Spinal cord (tissue), 10 donors: ENCODE data around the gene LPCAT1. TPM values are rescaled to one million over a fixed set of nuclear protein-coding genes. Genes with fewer than 3 reads are reported as not detected.
A peak's percentile ranks its signal among the peaks of the same experiment; 100 is the strongest.

ENCODE experiments used
- DNase-seq, 6 donors: peaks; one replicate each; pipeline versions ENCODE4 v3.0.0 to v3.0.0-alpha.2; 2013 to 2015; ENCODE audit warnings: low spot score in 6 of 6, low read depth in 4 of 6
- H3K27ac ChIP-seq: one replicate; pipeline ENCODE4 v1.5.1; 2013; ENCODE audit warnings: low read depth, low read length, control low read depth
- H3K27me3 ChIP-seq: one replicate; pipeline ENCODE4 v1.6.1; 2013; ENCODE audit warnings: low read length; ENCODE audit not compliant: control insufficient read depth, insufficient read depth
- H3K36me3 ChIP-seq: one replicate; pipeline ENCODE4 v1.6.1; 2013; ENCODE audit warnings: low read length; ENCODE audit not compliant: control insufficient read depth, insufficient read depth
- H3K4me1 ChIP-seq: one replicate; pipeline ENCODE4 v1.6.1; 2013; ENCODE audit warnings: low read length; ENCODE audit not compliant: control insufficient read depth, insufficient read depth
- H3K4me3 ChIP-seq: one replicate; pipeline ENCODE4 v1.5.1; 2013; ENCODE audit warnings: low read depth, low read length, control low read depth
- H3K9me3 ChIP-seq: one replicate; pipeline ENCODE4 v1.6.1; 2013; ENCODE audit warnings: low read length; ENCODE audit not compliant: control insufficient read depth, insufficient read depth
- WGBS: methylation state at CpG from one replicate; pipeline ENCODE4 v1.1.5; 2013; ENCODE audit warnings: missing lambda C conversion rate; ENCODE audit not compliant: insufficient coverage; 5-methylcytosine and 5-hydroxymethylcytosine counted together
- polyA plus RNA-seq, 2 donors: library from polyadenylated mRNA; unstranded; fragments of 120-200 nt; gene quantifications; one replicate each; pipeline ENCODE4 v1.2.1, GENCODE V29; 2013; ENCODE audit not compliant: insufficient read length in 2 of 2
- total RNA-seq, 2 donors: library from RNA; depleted of rRNA in 1 of 2; stranded (reverse); fragments of 120-200 nt in 1 of 2; fragments of >200 nt in 1 of 2; gene quantifications; one replicate each; pipeline versions ENCODE4 v1.2.3 to v1.2.4, GENCODE V29; 2013 to 2014
- donor health status: healthy.

The LPCAT1 gene
- total and polyA plus RNA-seq, 4 donors, result 54.3 to 144 (median 112) TPM

DNA sequence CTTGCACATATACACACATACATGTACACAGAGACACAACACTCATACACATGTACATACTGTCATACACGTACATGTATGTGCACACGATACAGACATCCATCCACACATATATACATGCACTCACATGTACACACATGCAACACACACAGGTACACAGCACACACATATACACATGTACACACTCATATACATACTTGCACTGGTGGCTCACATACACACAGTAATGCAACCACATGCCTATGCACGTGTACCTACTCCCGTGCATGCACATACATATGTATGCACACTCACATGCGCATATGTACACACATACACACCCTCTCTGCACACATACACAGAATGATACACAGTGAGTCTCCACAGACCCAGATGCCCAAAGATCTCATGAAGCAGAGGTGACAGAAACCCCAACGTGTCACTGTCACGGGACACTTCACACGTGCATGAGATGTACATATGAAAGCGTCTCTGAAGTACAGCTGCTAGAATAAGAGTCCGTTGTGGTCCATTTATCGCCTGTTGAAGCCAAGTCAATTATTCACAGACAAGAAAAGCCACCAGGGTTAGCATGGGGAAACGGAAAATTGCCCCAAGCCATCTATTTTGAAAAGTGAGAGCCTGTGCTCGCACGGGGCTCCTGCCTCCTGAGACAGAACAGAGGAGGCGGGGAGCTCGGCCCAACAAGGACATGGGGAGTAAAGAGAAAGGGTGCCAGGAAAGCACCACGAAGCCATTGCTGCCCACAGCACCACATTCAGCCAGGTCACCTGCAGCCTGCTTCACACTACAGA lies 24.9 kb downstream of the LPCAT1 start:
- H3K4me1 ChIP-seq, result peaks cover 73% of the 10 kb centered on the region
- no peaks in the 10 kb centered on the region for H3K9me3 ChIP-seq
- no peaks in the 10 kb centered on the region for H3K27me3 ChIP-seq
- H3K36me3 ChIP-seq, result peaks cover 60% of the 10 kb centered on the region
- H3K27ac ChIP-seq, result no peak overlapping the region
- H3K4me3 ChIP-seq, result no peak overlapping the region
- WGBS, result 48% methylated on average over 13 of the region's 17 CpGs
- no peak for DNase-seq

DNA sequence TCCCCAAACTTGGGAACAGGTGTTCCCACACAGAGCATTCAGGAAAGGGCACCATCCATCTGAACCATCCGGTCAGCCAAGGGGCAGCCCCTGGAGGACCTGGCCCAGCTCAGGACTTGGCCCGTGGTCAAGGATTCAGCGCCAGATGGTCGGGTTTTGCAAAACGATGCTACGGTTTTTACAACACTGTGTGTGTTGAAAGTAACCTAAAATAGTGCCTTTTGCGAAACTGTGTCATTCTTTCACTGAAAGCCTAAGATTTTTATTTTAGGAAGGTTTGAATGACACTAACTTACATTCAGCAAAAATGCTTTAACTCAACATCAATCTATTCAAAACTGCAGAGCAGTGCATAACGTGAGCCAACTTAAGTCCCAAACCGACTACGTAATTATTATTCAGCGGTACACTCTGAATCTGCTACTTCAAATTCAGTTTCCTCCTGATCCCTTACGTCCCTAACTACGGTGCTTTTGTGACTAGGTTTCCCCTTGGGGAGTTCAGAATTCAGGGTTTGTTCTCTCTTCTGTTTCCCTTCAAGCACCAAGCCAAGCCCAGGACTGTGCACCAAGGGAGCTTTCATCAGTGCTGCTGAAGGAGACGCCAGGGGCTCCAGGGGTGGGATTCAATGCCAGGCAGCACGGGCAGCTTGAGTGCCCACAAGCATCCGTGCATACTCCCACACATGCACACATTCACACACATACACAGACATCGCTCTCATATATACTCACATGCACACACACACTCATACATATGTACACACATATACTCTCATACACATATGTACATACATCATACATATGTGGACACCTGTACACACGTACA lies 25.8 kb downstream of the LPCAT1 start:
- WGBS, result 36% methylated on average over 14 of the region's 18 CpGs
- peak in 4 of 6 donors; percentile 20 to 76 (median 49) for DNase-seq
- no peaks in the 10 kb centered on the region for H3K27me3 ChIP-seq
- H3K4me1 ChIP-seq, result peaks cover 66% of the 10 kb centered on the region
- peak overlapping the region; percentile 57 for H3K27ac ChIP-seq
- H3K4me3 ChIP-seq, result no peak overlapping the region
- H3K9me3 ChIP-seq, result no peaks in the 10 kb centered on the region
- H3K36me3 ChIP-seq, result peaks cover 68% of the 10 kb centered on the region

DNA sequence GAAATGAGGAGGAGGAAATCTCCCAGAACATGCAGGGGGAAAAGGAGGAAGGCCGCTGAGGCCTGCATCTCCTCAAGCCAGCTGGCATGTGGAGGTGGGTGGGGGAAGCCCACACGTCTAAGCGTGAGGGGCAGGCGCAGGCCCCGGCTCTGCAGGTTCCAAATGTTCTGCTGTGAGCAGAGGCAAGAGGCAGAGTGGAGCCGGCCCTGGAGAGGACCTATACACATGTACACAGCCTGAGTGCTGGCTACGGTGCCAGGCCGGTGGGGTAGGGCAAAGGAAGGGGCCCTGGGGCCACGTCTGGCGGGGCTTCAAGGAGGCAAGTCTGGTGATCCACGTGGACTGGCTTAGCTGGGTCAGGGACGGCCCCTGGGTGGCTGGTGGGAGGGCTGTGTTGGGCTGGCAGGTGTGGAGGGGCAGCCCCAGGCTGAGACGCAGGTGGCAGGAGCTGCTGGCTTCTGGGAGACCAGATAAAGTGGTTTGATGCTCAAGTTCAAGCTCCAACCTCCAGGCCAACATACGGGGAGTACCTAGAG lies 26.4 kb downstream of the LPCAT1 start:
- Histone ChIP-seq H3K36me3 (peaks cover 75% of the 10 kb centered on the region), H3K4me1 (peaks cover 61% of the 10 kb centered on the region), H3K27me3 (no peaks in the 10 kb centered on the region), H3K9me3 (no peaks in the 10 kb centered on the region), H3K4me3 (no peak overlapping the region), H3K27ac (peak overlapping the region; percentile 57)
- peak in 1 of 6 donors; percentile 27 for DNase-seq
- WGBS, result 61% methylated on average over 14 of the region's 14 CpGs

DNA sequence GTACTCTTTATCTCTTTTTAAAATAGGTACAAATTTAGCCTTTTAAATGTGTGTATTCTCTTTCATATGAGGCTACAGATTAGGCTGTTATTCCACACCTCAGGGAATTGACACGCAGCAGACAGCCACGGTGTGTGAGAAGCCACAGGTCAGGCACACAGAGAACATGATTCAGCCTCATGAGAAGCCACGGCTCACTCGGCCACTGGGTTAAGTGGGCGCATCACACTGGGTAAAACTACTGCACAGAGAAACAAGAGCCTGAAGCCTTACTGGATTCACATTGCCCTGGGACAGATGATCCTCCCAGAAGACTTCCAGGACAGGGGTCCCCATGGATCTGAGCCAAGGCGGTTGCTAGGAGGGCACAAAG lies 28.2 kb downstream of the LPCAT1 start:
- Histone ChIP-seq H3K4me3 (no peak overlapping the region), H3K4me1 (peaks cover 43% of the 10 kb centered on the region), H3K27me3 (no peaks in the 10 kb centered on the region), H3K9me3 (no peaks in the 10 kb centered on the region), H3K36me3 (peaks cover 77% of the 10 kb centered on the region), H3K27ac (no peak overlapping the region)
- whole genome bisulfite sequencing, result 68% methylated on average over 6 of the region's 6 CpGs
- DNase-seq, result no peak

DNA sequence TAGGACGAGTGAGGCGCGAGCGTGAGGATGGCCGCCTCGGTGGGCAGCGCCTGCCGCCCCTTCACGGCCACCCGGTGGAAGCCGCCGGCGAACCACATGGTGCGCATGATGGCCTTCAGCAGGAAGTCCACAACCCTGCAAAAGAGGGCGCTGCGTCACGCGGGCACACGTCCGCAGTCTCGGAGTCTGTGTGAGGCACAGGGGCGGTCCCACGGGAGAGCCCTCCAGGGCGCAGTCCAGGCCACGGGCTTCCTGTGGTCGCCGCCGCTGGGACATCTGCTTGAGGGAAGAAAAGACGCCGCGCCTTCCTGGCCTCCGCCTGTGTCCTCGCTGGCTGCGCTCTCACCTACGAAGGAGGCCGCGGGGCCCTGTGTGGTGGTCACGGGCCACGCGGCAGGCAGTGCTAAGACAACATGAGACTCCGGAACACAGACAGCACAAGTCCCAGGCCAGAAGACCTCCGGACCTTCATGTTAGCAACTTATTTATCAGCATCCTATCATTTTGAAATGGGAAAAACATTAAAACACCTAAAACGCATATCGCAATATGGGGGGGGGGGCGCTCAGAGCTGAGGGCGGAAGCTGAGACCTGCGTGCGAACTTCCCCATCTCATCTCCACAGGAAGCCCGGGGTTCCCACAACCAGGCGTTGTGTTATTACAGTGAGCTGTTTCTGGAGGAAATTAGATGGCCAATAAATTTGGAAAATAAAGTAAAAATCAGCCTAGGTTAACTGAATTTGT lies 28.8 kb downstream of the LPCAT1 start:
- H3K4me1 ChIP-seq, result peaks cover 38% of the 10 kb centered on the region
- peaks cover 78% of the 10 kb centered on the region for H3K36me3 ChIP-seq
- H3K4me3 ChIP-seq, result no peak overlapping the region
- no peaks in the 10 kb centered on the region for H3K27me3 ChIP-seq
- DNase-seq, result no peak
- no peak overlapping the region for H3K27ac ChIP-seq
- H3K9me3 ChIP-seq, result no peaks in the 10 kb centered on the region
- 96% methylated on average over 40 of the region's 50 CpGs for WGBS

DNA sequence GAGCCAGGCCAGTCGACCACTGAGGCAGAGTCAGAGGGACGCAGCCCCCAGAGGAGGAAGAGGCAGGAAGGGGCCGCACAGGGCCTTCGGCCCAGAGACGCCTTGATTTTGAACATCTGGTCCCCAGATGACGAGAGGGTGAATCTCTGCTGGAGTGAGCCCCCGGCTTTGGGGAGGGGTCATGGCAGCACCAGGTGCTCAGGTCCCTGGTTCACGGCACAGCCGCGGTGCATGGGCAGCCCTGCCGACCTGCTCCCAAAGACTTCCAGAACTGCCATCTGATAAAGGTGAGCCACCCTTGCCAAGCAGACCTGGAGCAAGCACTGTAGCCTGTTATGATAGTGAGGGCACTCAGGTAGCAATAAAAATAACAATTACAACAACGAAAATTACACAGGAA lies 29.8 kb downstream of the LPCAT1 start:
- DNase-seq, result no peak
- Histone ChIP-seq H3K27me3 (no peaks in the 10 kb centered on the region), H3K36me3 (peaks cover 83% of the 10 kb centered on the region), H3K4me3 (no peak overlapping the region), H3K27ac (no peak overlapping the region), H3K9me3 (no peaks in the 10 kb centered on the region), H3K4me1 (peaks cover 30% of the 10 kb centered on the region)
- WGBS, result 90% methylated on average over 7 of the region's 12 CpGs

DNA sequence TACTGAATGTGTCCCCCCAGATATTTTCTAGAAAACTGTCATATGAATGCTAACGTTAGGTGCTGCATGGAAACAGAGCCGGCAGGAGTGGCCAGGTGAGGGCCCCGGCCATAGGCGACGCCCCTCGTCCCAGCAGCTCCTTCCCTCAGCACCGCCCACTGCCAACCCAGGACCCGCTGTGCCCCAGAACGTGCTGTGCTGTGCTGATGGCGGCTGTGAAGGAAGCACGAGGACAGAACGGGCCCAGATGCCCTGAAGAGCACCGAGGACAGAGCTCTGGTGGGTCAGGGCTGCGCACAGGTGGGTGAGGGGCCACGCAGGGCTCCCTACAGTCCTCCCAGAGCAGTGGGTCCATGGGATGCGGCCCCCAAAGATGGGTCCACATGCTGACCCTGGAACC lies 30.3 kb downstream of the LPCAT1 start:
- Histone ChIP-seq H3K27me3 (no peaks in the 10 kb centered on the region), H3K9me3 (no peaks in the 10 kb centered on the region), H3K27ac (no peak overlapping the region), H3K36me3 (peaks cover 88% of the 10 kb centered on the region), H3K4me3 (no peak overlapping the region), H3K4me1 (peaks cover 34% of the 10 kb centered on the region)
- no peak for DNase-seq
- 96% methylated on average over 14 of the region's 16 CpGs for WGBS

DNA sequence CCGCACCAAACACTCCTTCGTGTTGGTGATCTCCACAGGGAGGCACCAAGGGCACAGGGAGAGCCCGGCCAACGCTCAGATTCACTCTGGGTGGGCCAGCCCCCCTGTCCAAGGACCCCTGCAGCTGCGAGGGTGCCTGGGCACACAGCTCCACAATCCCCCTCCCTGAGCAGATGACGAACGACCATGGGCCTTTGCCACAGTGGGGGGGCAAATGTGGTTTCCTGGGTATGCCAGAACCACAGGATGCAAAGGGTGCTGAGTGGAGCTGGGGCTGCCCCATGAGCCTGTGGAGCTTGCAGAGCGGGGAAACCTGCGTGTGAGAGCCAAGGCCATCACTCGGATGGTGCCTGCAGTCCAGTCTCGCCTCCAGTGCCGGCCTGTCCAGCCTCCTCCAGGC lies 31.0 kb downstream of the LPCAT1 start:
- WGBS, result 92% methylated on average over 8 of the region's 12 CpGs
- Histone ChIP-seq H3K4me3 (no peak overlapping the region), H3K36me3 (peaks cover 91% of the 10 kb centered on the region), H3K9me3 (no peaks in the 10 kb centered on the region), H3K4me1 (peaks cover 28% of the 10 kb centered on the region), H3K27me3 (no peaks in the 10 kb centered on the region), H3K27ac (no peak overlapping the region)
- no peak for DNase-seq

DNA sequence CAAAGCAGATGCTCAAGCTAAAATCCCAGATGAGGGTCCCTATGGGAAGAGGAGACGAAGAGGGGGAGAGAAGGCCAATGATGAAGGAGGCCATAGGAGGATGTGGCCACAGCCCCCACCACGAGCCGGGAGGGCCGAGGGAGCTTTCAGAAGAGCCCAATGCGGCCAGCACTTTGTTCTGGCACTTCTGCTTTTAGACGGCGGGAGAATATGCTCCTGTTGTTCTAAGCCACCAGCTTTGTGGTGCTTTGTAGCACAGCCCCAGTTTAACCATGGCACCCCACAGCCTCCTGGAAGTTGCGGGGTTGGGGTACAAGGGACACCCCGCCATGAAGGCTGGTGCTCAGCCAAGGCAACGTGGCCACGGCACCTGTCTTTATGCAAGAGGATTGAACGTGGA lies 33.4 kb downstream of the LPCAT1 start:
- WGBS, result 85% methylated on average over 12 of the region's 12 CpGs
- no peak for DNase-seq
- H3K4me1 ChIP-seq, result peaks cover 7% of the 10 kb centered on the region
- peaks cover 96% of the 10 kb centered on the region for H3K36me3 ChIP-seq
- no peak overlapping the region for H3K4me3 ChIP-seq
- no peaks in the 10 kb centered on the region for H3K27me3 ChIP-seq
- no peaks in the 10 kb centered on the region for H3K9me3 ChIP-seq
- H3K27ac ChIP-seq, result no peak overlapping the region
